HepG2 (cell line): Measurements from ENCODE around the gene CDC23. TPM values are rescaled to one million over a fixed set of nuclear protein-coding genes. Genes with fewer than 3 reads are reported as not detected.

Source experiments
- CAMTA2 ChIP-seq: sonication (generic); formaldehyde crosslinking; IDR thresholded peaks from 2 replicates; pipeline ENCODE4 v1.4.0; 2020; ENCODE audit warnings: mild to moderate bottlenecking, missing genetic modification reagents, borderline replicate concordance
- CBX5 ChIP-seq: sonication (generic); formaldehyde crosslinking; IDR thresholded peaks from 2 replicates; pipeline ENCODE4 v1.4.0; 2020; ENCODE audit warnings: missing genetic modification reagents, borderline replicate concordance
- DNMT3B ChIP-seq: conservative IDR thresholded peaks from 2 replicates; pipeline ENCODE4 v1.6.1; 2016; ENCODE audit warnings: missing biosample characterization, control low read depth
- FOSL1 ChIP-seq: sonication (generic); formaldehyde crosslinking; IDR thresholded peaks from 2 replicates; pipeline ENCODE4 v1.9.0; 2021; ENCODE audit warnings: missing genetic modification reagents, borderline replicate concordance
- FOSL2 ChIP-seq: sonication (generic); formaldehyde crosslinking; IDR thresholded peaks from 2 replicates; pipeline ENCODE4 v1.4.0; 2020; ENCODE audit warnings: missing genetic modification reagents
- HDAC2 ChIP-seq: sonication (generic); formaldehyde crosslinking; IDR thresholded peaks from 2 replicates; pipeline ENCODE4 v1.4.0; 2020; ENCODE audit warnings: missing genetic modification reagents
- HOXA3 ChIP-seq: sonication (generic); formaldehyde crosslinking; IDR thresholded peaks from 2 replicates; pipeline ENCODE4 v1.5.0; 2020; ENCODE audit warnings: missing genetic modification reagents
- JARID2 ChIP-seq: sonication (generic); formaldehyde crosslinking; IDR thresholded peaks from 2 replicates; pipeline ENCODE4 v1.8.1; 2023; ENCODE audit warnings: missing genetic modification reagents, inconsistent platforms; ENCODE audit not compliant: insufficient replicate concordance
- MAF1 ChIP-seq: sonication (generic); formaldehyde crosslinking; IDR thresholded peaks from 2 replicates; pipeline ENCODE4 v1.5.0; 2020; ENCODE audit warnings: missing genetic modification reagents, borderline replicate concordance
- MED13 ChIP-seq: sonication (generic); formaldehyde crosslinking; IDR thresholded peaks from 2 replicates; pipeline ENCODE4 v1.5.0; 2020; ENCODE audit warnings: missing genetic modification reagents
- MEIS2 ChIP-seq: sonication (generic); formaldehyde crosslinking; IDR thresholded peaks from 2 replicates; pipeline ENCODE4 v1.9.0; 2021; ENCODE audit warnings: mild to moderate bottlenecking, missing genetic modification reagents
- NCOR1 ChIP-seq: fragments of 200-600 bp; sonication (generic); IDR thresholded peaks from 2 replicates; pipeline ENCODE4 v1.7.0; 2017; ENCODE audit warnings: antibody characterized with exemption, low read length, borderline replicate concordance
- PHF20 ChIP-seq: sonication (generic); formaldehyde crosslinking; IDR thresholded peaks from 2 replicates; pipeline ENCODE4 v1.5.0; 2020; ENCODE audit warnings: mild to moderate bottlenecking, missing genetic modification reagents
- PHF5A ChIP-seq: IDR thresholded peaks from one replicate; pipeline ENCODE4 v1.6.1; 2018; ENCODE audit warnings: low read depth, missing genetic modification reagents; ENCODE audit not compliant: unreplicated experiment
- POLR2G ChIP-seq: fragments of 200-400 bp; formaldehyde crosslinking; IDR thresholded peaks from 2 replicates; pipeline ENCODE4 v1.6.1; 2018; ENCODE audit warnings: mild to moderate bottlenecking, low read depth, low read length, moderate library complexity
- RXRA ChIP-seq: sonication (generic); formaldehyde crosslinking; IDR thresholded peaks from 2 replicates; pipeline ENCODE4 v1.5.1; 2020; ENCODE audit warnings: missing genetic modification reagents
- SIX4 ChIP-seq: sonication (generic); formaldehyde crosslinking; IDR thresholded peaks from 2 replicates; pipeline ENCODE4 v1.4.0; 2020; ENCODE audit warnings: missing genetic modification reagents
- SP4 ChIP-seq: sonication (generic); formaldehyde crosslinking; IDR thresholded peaks from 2 replicates; pipeline ENCODE4 v1.8.1; 2023; ENCODE audit warnings: mild to moderate bottlenecking, missing genetic modification reagents
- SRY ChIP-seq: sonication (generic); formaldehyde crosslinking; IDR thresholded peaks from 2 replicates; pipeline ENCODE4 v1.8.0; 2022; ENCODE audit warnings: mild to moderate bottlenecking, missing genetic modification reagents
- STAT5B ChIP-seq: sonication (generic); formaldehyde crosslinking; IDR thresholded peaks from 2 replicates; pipeline ENCODE4 v1.4.0; 2020; ENCODE audit warnings: missing genetic modification reagents
- YEATS2 ChIP-seq: sonication (generic); formaldehyde crosslinking; IDR thresholded peaks from 2 replicates; pipeline ENCODE4 v1.4.0; 2020; ENCODE audit warnings: missing genetic modification reagents, borderline replicate concordance
- ZMAT3 ChIP-seq: sonication (generic); formaldehyde crosslinking; conservative IDR thresholded peaks from 2 replicates; pipeline ENCODE4 v1.7.0; 2021; ENCODE audit warnings: missing genetic modification reagents
- ZNF124 ChIP-seq: sonication (generic); formaldehyde crosslinking; IDR thresholded peaks from 2 replicates; pipeline ENCODE4 v1.4.0; 2020; ENCODE audit warnings: missing genetic modification reagents
- ZNF143 ChIP-seq: sonication (generic); formaldehyde crosslinking; IDR thresholded peaks from 2 replicates; pipeline ENCODE4 v1.4.0; 2020; ENCODE audit warnings: missing genetic modification reagents
- ZNF263 ChIP-seq: sonication (generic); formaldehyde crosslinking; IDR thresholded peaks from 2 replicates; pipeline ENCODE4 v1.4.0; 2020; ENCODE audit warnings: missing genetic modification reagents
- ZNF607 ChIP-seq: sonication (generic); formaldehyde crosslinking; IDR thresholded peaks from 2 replicates; pipeline ENCODE4 v1.5.1; 2020; ENCODE audit warnings: missing genetic modification reagents, mild to moderate bottlenecking, borderline replicate concordance
- ZNF678 ChIP-seq: sonication (generic); formaldehyde crosslinking; IDR thresholded peaks from 2 replicates; pipeline ENCODE4 v1.4.0; 2020; ENCODE audit warnings: mild to moderate bottlenecking, missing genetic modification reagents
- ZNF766 ChIP-seq: sonication (generic); formaldehyde crosslinking; IDR thresholded peaks from 2 replicates; pipeline ENCODE4 v1.5.0; 2020; ENCODE audit warnings: missing genetic modification reagents, borderline replicate concordance
- ZSCAN21 ChIP-seq: sonication (generic); formaldehyde crosslinking; IDR thresholded peaks from 2 replicates; pipeline ENCODE4 v1.8.0; 2022; ENCODE audit warnings: mild to moderate bottlenecking, missing genetic modification reagents, moderate library complexity, borderline replicate concordance
- ZSCAN30 ChIP-seq: sonication (generic); formaldehyde crosslinking; IDR thresholded peaks from 2 replicates; pipeline ENCODE4 v1.5.0; 2020; ENCODE audit warnings: mild to moderate bottlenecking, missing genetic modification reagents
- polyA plus RNA-seq, 8 experiments: library from polyadenylated mRNA; depleted of rRNA in 3 of 8; stranded (reverse) in 7 of 8; unstranded in 1 of 8; fragments of >200 nt; fragmentation: Illumina TruSeq in 4 of 8; extraction: Trizol in 4 of 8; gene quantifications; 2 replicates each; pipeline versions ENCODE4 v1.2.1 to v1.2.3, GENCODE V29; 2011 to 2016; ENCODE audit warnings: low read depth in 4 of 8, missing spikeins in 1 of 8, mixed read lengths in 1 of 8; ENCODE audit not compliant: insufficient read depth in 1 of 8
- total RNA-seq, 5 experiments: library from RNA; depleted of rRNA; stranded (reverse); fragments of >200 nt; fragmentation: Illumina TruSeq; extraction: Trizol; gene quantifications; 2 replicates each; pipeline ENCODE4 v1.2.3, GENCODE V29; 2016; ENCODE audit warnings: low read depth in 1 of 5
- TF ChIP-seq, protein P1 (sequence below): IDR thresholded peaks from 2 replicates; pipeline ENCODE4 v1.6.1; 2016; ENCODE audit warnings: missing genetic modification reagents, missing compliant biosample characterization
- TF ChIP-seq, protein P2 (sequence below): IDR thresholded peaks from 2 replicates; pipeline ENCODE4 v1.6.1; 2016

CDC23 gene
- total and polyA plus RNA-seq, 2 of the 13 experiments (the other 11 are each of a cell fraction or from before 2014, with no cell fraction given) = 38.3 to 47.7 TPM

DNA sequence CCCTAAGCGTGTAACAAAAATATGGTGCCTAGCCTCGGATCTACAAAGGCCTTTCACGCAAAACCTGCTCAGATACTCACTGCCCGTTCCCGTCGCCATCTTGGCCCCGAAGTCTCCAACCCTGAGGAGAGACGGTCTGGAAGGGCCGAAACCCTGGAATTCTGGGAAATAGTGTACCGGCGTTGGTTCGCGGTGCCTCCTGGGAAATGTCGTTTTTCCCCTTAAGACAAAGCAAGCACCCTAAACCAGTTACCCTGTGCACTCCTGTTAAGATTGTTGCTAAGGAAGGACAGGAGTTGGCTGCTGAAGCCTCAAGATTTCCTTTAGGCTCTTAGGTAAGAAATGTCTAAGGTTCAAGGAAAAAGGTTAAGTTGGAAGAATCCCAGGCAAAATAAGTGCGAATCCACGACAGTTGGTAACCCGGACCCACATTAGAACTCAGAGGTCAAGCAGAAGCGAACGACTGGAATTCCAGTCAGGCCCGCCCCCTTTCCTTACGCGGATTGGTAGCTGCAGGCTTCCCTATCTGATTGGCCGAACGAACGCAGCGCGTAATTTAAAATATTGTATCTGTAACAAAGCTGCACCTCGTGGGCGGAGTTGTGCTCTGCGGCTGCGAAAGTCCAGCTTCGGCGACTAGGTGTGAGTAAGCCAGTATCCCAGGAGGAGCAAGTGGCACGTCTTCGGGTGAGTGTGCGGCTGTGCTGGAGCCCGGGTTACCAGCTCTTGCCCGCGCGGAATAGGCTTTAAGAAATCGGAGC, 34.4 kb downstream of the CDC23 start, which contains the start of the genes BRD8 and KIF20A (continued):
- TF ChIP-seq SIX4 (CRISPR knock-in tag) = no peak
- peak; percentile 54; the same call in 1 of the 2 replicates for TF ChIP-seq NCOR1
- TF ChIP-seq DNMT3B (CRISPR knock-in tag) = peak; percentile 61; the same call in 1 of the 2 replicates
- TF ChIP-seq PHF20 (CRISPR knock-in tag) = peak; percentile 75
- no peak for TF ChIP-seq MAF1 (CRISPR knock-in tag)
- 0 out of 2 replicates have a peak, but pooled peaks have one; percentile 56 for TF ChIP-seq MEIS2 (CRISPR knock-in tag)
- TF ChIP-seq CAMTA2 (CRISPR knock-in tag) = no peak
- TF ChIP-seq ZNF143 (CRISPR knock-in tag) = peak; percentile 97
- no peak for TF ChIP-seq STAT5B
- peak; percentile 42 for TF ChIP-seq HOXA3 (CRISPR knock-in tag)
- 0 out of 2 replicates have a peak, but pooled peaks have one; percentile 54 for TF ChIP-seq ZNF766
- no peak for TF ChIP-seq ZNF124 (CRISPR knock-in tag)
- peak; percentile 2; the same call in 1 of the 2 replicates for TF ChIP-seq ZNF678 (CRISPR knock-in tag)
- 0 out of 2 replicates have a peak, but pooled peaks have one; percentile 5 for TF ChIP-seq CBX5 (CRISPR knock-in tag)
- peak; percentile 10 for TF ChIP-seq JARID2 (CRISPR knock-in tag)
- peak; percentile 79; the same call in 1 of the 2 replicates for TF ChIP-seq YEATS2
- peak; percentile 61; the same call in 1 of the 2 replicates for TF ChIP-seq HDAC2 (CRISPR knock-in tag)
- TF ChIP-seq, protein P1, sequence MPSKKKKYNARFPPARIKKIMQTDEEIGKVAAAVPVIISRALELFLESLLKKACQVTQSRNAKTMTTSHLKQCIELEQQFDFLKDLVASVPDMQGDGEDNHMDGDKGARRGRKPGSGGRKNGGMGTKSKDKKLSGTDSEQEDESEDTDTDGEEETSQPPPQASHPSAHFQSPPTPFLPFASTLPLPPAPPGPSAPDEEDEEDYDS = peak; percentile 33
- TF ChIP-seq ZNF607 = 0 out of 2 replicates have a peak, but pooled peaks have one; percentile 62
- TF ChIP-seq ZSCAN21 (CRISPR knock-in tag) = no peak
- TF ChIP-seq MED13 (CRISPR knock-in tag) = peak; percentile 26; the same call in 1 of the 2 replicates
- TF ChIP-seq FOSL1 (CRISPR knock-in tag) = no peak
- TF ChIP-seq, protein P2, sequence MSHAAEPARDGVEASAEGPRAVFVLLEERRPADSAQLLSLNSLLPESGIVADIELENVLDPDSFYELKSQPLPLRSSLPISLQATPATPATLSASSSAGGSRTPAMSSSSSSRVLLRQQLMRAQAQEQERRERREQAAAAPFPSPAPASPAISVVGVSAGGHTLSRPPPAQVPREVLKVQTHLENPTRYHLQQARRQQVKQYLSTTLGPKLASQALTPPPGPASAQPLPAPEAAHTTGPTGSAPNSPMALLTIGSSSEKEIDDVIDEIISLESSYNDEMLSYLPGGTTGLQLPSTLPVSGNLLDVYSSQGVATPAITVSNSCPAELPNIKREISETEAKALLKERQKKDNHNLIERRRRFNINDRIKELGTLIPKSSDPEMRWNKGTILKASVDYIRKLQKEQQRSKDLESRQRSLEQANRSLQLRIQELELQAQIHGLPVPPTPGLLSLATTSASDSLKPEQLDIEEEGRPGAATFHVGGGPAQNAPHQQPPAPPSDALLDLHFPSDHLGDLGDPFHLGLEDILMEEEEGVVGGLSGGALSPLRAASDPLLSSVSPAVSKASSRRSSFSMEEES (CRISPR knock-in tag) = peak; percentile 16; the same call in 1 of the 2 replicates
- TF ChIP-seq SRY (CRISPR knock-in tag) = no peak; the same call in 1 of the 2 replicates
- peak; percentile 83 for TF ChIP-seq SP4
- TF ChIP-seq ZMAT3 (CRISPR knock-in tag) = 0 out of 2 replicates have a peak, but pooled peaks have one; percentile 33
- TF ChIP-seq RXRA = peak; percentile 17; the same call in 1 of the 2 replicates
- TF ChIP-seq POLR2G = peak; percentile 94
- TF ChIP-seq FOSL2 (CRISPR knock-in tag) = peak; percentile 32; the same call in 1 of the 2 replicates
- TF ChIP-seq ZSCAN30 (CRISPR knock-in tag) = peak; percentile 86; the same call in 1 of the 2 replicates
- no peak for TF ChIP-seq PHF5A (CRISPR knock-in tag)
- peak; percentile 38; the same call in 1 of the 2 replicates for TF ChIP-seq ZNF263 (CRISPR knock-in tag)
